Activated effector memory CD4-positive, alpha-beta T cell treated with anti-CD3 and anti-CD28 coated beads, Interleukin-2, amount 50 U/mL, for 16 hours (primary cell): Measurements from ENCODE around the gene KIAA0513.

Source experiments
- DNase-seq: peaks from one replicate; pipeline ENCODE4 v3.0.0-alpha.2; 2020

Gene KIAA0513

GRCh38 chr16:85027349-85027957, at the start of gene KIAA0513:
KIAA0513 (plus strand) TSS chr16:85027795; CDS start chr16:85067072, 39,277 bp downstream.
- peak; percentile 98 for DNase-seq

DNA sequence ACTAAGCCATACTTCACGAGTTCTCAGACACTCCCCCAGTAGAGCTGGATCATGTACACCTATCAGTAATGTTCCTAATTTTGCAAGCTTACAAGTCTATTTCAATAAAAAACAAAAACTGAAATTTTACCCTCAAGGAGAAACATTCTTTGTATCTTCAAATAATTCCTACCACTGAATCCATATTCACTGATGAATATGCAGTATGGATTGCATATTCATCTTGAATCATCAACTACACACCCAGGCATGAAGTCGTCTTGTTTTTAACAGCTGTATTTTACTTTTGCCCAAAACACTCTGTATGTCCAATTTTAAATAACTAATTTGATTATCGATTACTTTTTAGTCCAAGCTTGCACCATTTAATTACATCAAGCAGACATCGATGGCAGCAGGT, 48.1 kb upstream of the KIAA0513 start:
- no peak for DNase-seq

DNA sequence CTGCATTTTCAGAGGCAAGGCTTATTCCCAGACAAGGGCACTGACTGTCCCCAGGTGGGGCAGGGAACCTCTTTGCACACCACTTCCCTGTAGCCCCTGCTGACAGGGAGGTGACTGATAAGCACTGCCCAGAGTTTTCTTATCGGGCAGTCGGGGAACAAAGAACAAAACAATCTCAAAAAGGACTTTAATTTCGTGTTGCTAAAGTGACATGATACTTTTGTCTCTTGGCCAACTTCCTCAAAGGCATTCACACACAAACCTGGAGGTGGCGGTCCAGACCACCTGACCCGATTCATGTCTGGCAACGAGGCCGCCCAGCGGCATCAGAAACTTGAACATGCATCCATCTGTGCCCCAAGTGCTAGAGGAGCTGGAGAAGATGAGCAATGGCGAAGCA, 45.2 kb upstream of the KIAA0513 start:
- no peak for DNase-seq

GRCh38 chr16:84985079-84986065, 42.2 kb upstream of the KIAA0513 start:
- no peak for DNase-seq

GRCh38 chr16:84986102-84986501, 41.5 kb upstream of the KIAA0513 start:
- DNase-seq: peak; percentile 74

DNA sequence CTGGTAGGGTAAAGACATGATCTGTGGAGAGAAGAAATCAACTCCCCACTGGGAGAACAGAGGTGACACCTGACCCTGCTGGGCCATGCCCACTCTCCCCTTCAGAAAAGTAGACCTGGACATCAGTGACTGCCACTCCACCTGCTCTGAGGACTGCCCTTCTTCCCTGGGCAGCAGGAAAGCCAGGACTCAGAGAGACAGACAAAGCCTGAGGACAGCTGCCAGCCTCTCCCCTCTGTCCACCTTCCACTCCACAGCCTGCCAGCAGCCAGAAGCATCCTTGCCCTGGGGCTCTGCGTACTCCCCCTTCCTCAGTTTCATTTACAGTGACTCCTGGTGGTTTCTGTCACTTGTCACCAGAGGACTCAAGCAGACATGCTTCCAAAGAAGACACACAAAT, 40.7 kb upstream of the KIAA0513 start:
- DNase-seq: no peak

- DNase-seq: no peak
Observed at GRCh38 chr16:84988328-84989080, 39.1 kb upstream of the KIAA0513 start.

DNA sequence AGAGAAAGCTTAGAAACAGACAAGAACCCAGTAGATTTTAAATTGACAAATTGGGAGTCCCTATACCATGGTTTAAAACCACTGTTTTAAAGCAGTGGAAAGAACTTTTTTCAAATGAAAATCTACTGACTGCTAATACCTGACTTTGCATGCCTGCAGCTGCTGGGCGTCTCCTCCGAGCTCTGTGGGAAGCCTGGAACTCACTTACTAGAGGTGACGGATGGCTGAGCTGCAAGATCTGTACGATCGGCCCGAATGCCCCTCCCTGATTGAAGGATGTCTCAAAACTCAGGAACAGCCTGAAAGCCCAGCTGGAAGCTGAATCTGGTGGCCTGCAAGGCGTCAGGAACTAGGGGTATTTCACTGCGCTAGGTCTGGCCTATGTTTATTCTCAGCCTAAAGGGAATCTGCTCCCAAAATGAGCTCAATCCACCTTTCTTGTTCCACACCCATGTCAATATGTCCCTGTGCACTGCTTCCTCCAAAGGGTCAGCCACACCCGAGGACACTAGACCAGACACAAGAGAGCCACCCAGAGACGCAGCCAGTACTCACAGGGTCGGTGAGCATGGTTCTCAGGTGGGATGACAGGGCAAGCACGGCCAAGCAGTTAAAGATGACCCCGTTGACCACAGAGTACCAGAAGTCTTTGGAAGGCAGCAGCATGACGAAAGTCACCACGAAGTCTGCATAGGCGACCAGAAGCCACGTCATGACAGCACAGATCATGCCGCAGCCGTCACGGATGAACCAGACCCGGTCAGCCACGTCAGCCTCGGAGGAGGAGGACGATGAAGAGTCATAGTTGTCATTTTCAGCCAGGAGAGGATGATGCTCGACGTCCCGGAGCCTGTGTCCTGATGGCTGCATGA, 37.6 kb upstream of the KIAA0513 start:
- DNase-seq: no peak

DNA sequence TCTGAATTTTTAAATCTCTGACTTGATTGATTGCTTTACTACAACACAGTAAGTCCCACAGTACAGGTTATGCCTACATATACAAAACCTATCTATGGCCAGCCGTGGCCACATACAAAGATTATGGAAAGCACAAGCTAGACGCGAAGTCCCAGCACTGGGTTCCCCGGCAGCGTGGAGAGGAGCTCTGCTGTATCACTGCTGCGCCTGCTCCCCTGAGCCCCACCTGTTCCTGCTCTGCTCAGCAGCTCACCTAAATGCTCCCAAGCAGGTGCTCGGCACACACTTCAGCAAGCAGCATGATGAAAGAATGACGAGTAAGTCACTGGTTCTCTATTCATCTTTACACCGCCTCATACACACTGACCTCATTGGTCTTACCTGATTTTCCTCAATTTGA, 36.8 kb upstream of the KIAA0513 start:
- DNase-seq: no peak

GRCh38 chr16:84992717-84993075, 34.9 kb upstream of the KIAA0513 start:
- DNase-seq: no peak

DNA sequence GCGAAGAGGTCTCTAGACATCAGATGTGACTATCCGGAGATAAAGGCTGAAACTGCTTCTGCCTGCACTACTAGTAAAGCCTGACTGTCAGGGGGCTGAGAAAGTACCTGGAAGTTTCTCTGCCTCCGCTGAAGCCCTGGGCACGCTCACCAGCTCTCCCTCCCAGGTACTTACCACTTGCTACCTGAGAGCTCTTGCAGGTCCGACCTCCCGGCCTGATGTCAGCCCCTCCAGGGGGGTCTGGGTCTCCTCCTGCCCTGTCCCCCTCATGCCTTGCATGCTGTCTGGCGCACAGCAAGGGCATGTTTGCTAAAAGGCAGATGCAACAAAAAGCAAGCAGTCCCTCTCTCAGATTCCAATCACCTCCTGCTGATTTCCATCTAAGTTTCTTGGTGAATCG, 33.7 kb upstream of the KIAA0513 start:
- DNase-seq: no peak

DNA sequence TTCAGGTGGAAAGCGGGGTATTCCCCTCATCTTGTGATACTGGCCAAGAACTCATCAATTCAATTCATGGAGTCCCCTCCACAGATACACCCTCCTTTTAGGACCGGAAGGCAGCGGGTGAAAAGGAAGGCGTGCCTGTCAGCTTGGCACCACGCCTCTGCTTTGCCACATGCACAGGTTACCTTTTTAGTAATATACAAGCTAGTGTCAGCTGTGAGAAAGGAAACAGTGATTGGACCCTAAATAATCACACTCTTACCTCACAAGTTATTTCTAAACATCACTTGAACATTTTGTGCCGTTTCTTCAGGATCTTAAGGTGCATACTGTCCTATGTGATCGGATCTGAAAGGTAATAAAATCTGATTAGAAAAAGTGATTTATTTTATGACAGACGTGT, 31.9 kb upstream of the KIAA0513 start:
- DNase-seq: peak; percentile 77

GRCh38 chr16:84996365-84996764, 31.2 kb upstream of the KIAA0513 start:
- DNase-seq: no peak

DNA sequence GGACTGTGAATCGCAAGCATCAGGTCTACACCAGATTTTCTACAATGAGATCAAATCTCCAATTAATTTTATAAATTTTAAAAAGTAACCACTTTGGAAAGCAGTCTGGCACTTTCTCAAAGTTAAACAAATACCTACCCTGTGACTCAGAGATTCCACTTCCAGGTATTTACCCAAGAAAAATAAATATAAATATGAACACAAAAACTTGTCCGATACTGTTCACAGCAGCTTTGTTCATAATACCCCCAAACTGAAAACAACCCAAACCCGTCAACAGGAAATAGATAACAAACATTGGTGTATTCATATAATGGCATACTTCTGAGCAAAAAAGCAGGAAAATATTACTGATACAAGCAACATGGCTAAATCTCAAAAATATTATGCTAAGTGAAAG, 28.4 kb upstream of the KIAA0513 start:
- no peak for DNase-seq

GRCh38 chr16:84999857-85000480, 27.6 kb upstream of the KIAA0513 start:
- DNase-seq: no peak

- DNase-seq: no peak
Observed at GRCh38 chr16:85002099-85002541, 25.5 kb upstream of the KIAA0513 start.

DNA sequence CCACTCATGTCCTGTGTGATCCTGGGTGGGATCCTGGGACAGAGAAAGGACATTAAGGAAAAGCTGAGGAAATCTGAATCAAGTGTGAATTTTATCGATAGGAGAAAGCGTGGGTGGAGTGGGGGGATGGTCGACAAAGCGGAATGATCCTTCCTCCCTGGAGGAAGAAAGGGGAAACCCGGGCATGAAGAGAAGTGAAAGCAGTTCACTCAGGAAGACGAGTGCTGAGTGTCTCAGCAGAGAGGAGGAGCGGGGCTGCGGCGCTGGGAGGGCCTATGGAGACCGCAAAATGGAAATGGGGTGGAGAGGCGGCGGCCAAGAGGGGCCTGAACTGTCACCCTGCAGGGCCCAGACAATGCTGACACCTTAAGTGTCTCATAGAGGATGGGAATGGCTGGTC, 25.0 kb upstream of the KIAA0513 start:
- no peak for DNase-seq

DNA sequence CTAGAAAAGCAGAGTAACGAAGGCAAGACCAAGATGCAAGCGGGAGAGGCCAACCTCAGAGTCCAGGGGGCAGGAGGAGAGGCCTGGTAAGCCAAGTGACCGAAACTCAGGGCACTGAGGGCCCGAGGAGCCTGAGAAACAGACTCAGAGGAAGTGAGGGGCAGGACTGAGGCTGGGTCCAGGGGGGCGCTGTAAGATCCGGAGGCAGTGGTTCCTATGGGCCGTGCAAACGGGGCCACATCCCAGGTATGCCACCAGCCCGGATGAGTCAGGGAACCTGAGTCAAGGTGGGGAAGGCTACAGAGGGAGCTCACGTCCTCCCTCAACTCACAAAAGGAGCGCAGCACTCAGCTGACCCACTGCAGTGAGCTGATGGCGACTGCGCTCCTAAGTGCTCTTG, 24.5 kb upstream of the KIAA0513 start:
- no peak for DNase-seq

DNA sequence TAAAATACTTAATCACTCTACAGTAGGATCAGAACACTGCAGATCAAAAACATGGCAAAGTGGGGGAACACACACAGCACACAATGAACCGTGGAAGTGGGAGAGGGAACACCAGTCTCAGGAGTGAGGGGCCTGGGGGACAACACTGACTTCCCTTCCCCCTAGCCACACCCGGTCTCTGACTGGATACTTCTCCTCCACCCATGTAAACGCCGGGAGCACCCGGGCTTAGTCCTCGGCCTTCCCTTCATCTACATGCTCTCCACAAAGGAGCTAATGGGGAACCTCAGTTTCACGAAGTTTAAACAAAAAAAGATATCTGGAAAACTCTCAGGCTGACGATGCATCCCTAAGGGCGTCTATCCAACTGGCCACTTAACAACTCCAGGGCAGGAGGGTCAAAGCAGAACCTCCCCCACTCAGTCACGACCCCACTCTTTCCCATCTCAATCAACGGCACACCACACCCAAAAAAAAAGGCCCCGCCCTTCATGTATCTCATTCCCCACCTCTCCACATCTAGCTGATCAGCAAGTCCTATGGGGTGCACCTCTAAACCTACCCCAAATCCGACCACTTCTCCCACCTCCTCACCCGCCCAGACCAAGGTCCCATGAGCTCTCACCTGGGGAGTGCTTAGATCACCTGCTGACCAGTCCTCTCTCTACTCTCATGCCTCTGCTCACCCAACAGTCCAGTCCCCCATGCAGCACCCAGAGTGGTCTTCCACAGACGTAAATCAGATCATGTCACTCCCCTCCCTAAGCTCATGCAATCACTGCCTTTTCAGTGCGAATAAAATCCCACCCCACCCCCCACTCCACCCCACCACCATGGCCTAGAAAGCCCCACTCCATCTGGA, 23.6 kb upstream of the KIAA0513 start:
- DNase-seq: no peak

DNA sequence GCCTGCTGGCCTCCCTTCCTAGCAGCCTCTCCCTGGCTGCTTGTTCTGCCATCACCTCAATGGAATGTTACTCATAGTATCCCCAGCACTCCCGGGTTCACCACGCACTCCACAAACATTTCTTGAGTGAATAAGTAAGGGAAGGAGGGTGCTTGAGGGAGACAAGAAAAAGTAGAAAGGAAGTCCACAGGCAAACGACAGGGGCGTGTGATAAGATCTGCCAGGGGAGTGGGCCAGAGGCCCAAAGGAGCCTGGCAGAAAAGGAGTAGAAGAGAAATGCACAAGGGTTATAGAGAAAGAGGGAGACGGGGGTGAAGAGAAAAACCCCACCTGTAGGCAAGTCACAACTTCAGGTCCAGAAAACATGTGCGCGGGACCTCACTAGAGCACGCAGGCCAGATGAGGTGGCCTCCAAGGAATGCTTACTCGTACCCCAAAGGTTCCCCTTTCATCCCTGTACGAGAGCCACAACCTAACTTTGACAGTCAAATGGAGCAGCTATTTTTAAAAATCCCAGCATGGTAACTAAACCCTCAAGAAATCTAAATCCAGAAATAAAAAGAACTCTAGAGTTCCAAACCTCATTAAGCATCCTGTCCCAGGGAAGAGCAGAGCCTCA, 22.9 kb upstream of the KIAA0513 start:
- no peak for DNase-seq
